Measurements from ENCODE around the gene SPCS2.

- no peak for TF ChIP-seq CTCF (IDR thresholded peaks at IDR 0.05; ENCODE audit: insufficient read depth, low read depth, low read length)
- no peak for TF ChIP-seq EZH2 (IDR thresholded peaks at IDR 0.05; ENCODE audit: insufficient read depth, low read length)
These were observed 43.7 kb upstream of the SPCS2 start for GRCh38 chr11:74905326-74905725.
